PC-9 (cell line): ENCODE data around the gene KLK15. TPM values are rescaled to one million over a fixed set of nuclear protein-coding genes. Genes with fewer than 3 reads are reported as not detected.
A peak's percentile ranks its signal among the peaks of the same experiment; 100 is the strongest.
"Not testable (repeated sequence)": the region's sequence is repeated elsewhere in the genome, so short reads cannot be mapped to it uniquely, and the experiment has no call there.

ENCODE experiments used
- BruUV-seq: library from RNA; stranded (reverse); fragments of 400-500 nt; replicated peaks from 2 replicates; lab custom pipeline; 2021; lab: Mats Ljungman, UMichigan
- CTCF ChIA-PET: fragments of 300-600 bp; sonication (Branson Sonifier 250); formaldehyde crosslinking; loops from one replicate; lab custom pipeline; 2022; ENCODE audit warnings: antibody characterized with exemption; lab: Charles Lee
- POLR2A ChIA-PET: fragments of 300-600 bp; sonication (Branson Sonifier 250); formaldehyde crosslinking; loops from one replicate; lab custom pipeline; 2022; ENCODE audit warnings: antibody characterized with exemption; ENCODE audit not compliant: unreplicated experiment; lab: Charles Lee
- DNase-seq, 2 experiments: peaks; one replicate each; pipeline versions ENCODE4 v3.0.0 to v3.0.0-alpha.2; 2015 to 2022; ENCODE audit warnings: mixed read lengths in 1 of 2
- H2AFZ ChIP-seq: fragments of 200-600 bp; sonication (generic); 2 replicates; pipeline ENCODE4 v1.8.1; 2017; ENCODE audit warnings: antibody characterized with exemption
- H3F3A ChIP-seq: fragments of 200-600 bp; sonication (generic); 2 replicates; pipeline ENCODE4 v1.8.1; 2017; ENCODE audit warnings: antibody characterized with exemption, mild to moderate bottlenecking, low read depth; ENCODE audit not compliant: insufficient read depth
- H3K27ac ChIP-seq: fragments of 200-600 bp; sonication (generic); 2 replicates; pipeline ENCODE4 v1.6.1; 2016; ENCODE audit warnings: mixed run types
- H3K27me3 ChIP-seq: fragments of 200-600 bp; sonication (generic); 2 replicates; pipeline ENCODE4 v1.6.1; 2016; ENCODE audit warnings: low read depth, mixed run types; ENCODE audit not compliant: insufficient read depth
- H3K36me3 ChIP-seq: fragments of 200-600 bp; sonication (generic); 2 replicates; pipeline ENCODE4 v1.6.1; 2016; ENCODE audit warnings: low read depth, mixed run types
- H3K4me1 ChIP-seq: fragments of 200-600 bp; sonication (generic); replicated peaks from 2 replicates; pipeline ENCODE4 v1.6.1; 2016; ENCODE audit warnings: mixed run types; ENCODE audit not compliant: insufficient read depth
- H3K4me2 ChIP-seq: fragments of 200-600 bp; sonication (generic); 2 replicates; pipeline ENCODE4 v1.6.1; 2017; ENCODE audit warnings: mixed run types
- H3K4me3 ChIP-seq: fragments of 200-600 bp; sonication (generic); 2 replicates; pipeline ENCODE4 v1.6.1; 2016; ENCODE audit warnings: mixed run types
- H3K79me2 ChIP-seq: fragments of 200-600 bp; sonication (generic); 2 replicates; pipeline ENCODE4 v1.6.1; 2017; ENCODE audit warnings: low read depth, mixed run types
- H3K9me2 ChIP-seq: fragments of 200-600 bp; sonication (generic); 2 replicates; pipeline ENCODE4 v1.8.1; 2017; ENCODE audit warnings: mild to moderate bottlenecking; ENCODE audit not compliant: insufficient read depth
- H3K9me3 ChIP-seq: fragments of 200-600 bp; sonication (generic); 2 replicates; pipeline ENCODE4 v1.8.1; 2016; ENCODE audit warnings: low read depth; ENCODE audit not compliant: insufficient read depth
- H4K20me1 ChIP-seq: fragments of 200-600 bp; sonication (generic); 2 replicates; pipeline ENCODE4 v1.8.1; 2017; ENCODE audit not compliant: insufficient read depth
- CTCF ChIP-seq: fragments of 200-600 bp; sonication (generic); conservative IDR thresholded peaks from 2 replicates; pipeline ENCODE4 v1.6.1; 2017; ENCODE audit warnings: mixed run types, antibody characterized with exemption, mild to moderate bottlenecking, moderate library complexity
- EZH2 ChIP-seq: fragments of 200-600 bp; sonication (generic); IDR thresholded peaks from 2 replicates; pipeline ENCODE4 v1.8.0; 2017; ENCODE audit warnings: antibody characterized with exemption, low read depth
- intact Hi-C: fragments of 100-400 bp; cut with micrococcal nuclease; formaldehyde crosslinking; loops from one replicate; pipeline ENCODE4 v1.10.0; 2022; ENCODE audit not compliant: unreplicated experiment
- total RNA-seq: library from RNA; stranded (reverse); gene quantifications from 2 replicates; pipeline ENCODE4 v1.2.3, GENCODE V29; 2021

KLK15 gene
- total RNA-seq, 1 experiment from 2014 or later: not detected

GRCh38 chr19:50783848-50784152 is 49.6 kb downstream of the KLK15 start:
- H4K20me1 ChIP-seq, H2AFZ ChIP-seq, BruUV-seq, H3K9me2 ChIP-seq, POLR2A ChIA-PET, H3K27ac ChIP-seq, H3K36me3 ChIP-seq, H3F3A ChIP-seq, DNase-seq, H3K4me1 ChIP-seq, H3K4me2 ChIP-seq, H3K4me3 ChIP-seq, H3K9me3 ChIP-seq, H3K79me2 ChIP-seq: not testable (repeated sequence)
- peak; percentile 33; the same call in 1 of the 2 replicates for TF ChIP-seq CTCF
- peaks cover 52% of the 10 kb centered on the region for H3K27me3 ChIP-seq
- intact Hi-C loops: loop anchor here (1.0 to 5.0 kb wide), 5 partner anchors 78 to 427 kb away; no protein-coding TSS in a partner anchor
- CTCF ChIA-PET: interaction anchor here (0.5 to 0.7 kb wide), 3 partner anchors 149 to 323 kb away, joined by 3 to 21 read pairs (median 18); no protein-coding TSS in a partner anchor

- Histone ChIP-seq H3K9me3 (no peaks in the 10 kb centered on the region), H3K4me1 (no peaks in the 10 kb centered on the region), H3K9me2 (no peaks in the 10 kb centered on the region), H3K79me2 (no peaks in the 10 kb centered on the region), H3K36me3 (no peaks in the 10 kb centered on the region), H3K27me3 (peaks cover 70% of the 10 kb centered on the region), H2AFZ (no peak overlapping the region), H3K27ac (no peak overlapping the region), H3K4me2 (no peak overlapping the region), H4K20me1 (no peaks in the 10 kb centered on the region), H3K4me3 (no peak overlapping the region), H3F3A (no peaks in the 10 kb centered on the region; the same call in 1 of the 2 replicates)
- ChIA-PET POLR2A (interaction anchor here (0.6 kb wide), 1 partner anchor 270 kb away, joined by 4 read pairs; the partner anchor contains the start of gene JOSD2), CTCF (interaction anchor here (0.7 to 1.6 kb wide), 3 partner anchors 19 to 243 kb away, joined by 3 to 6 read pairs (median 3); no protein-coding TSS in a partner anchor)
- TF ChIP-seq CTCF: no peak
- no peak for TF ChIP-seq EZH2
- no peak for DNase-seq
- intact Hi-C loops: loop anchor here (5.0 kb wide), 2 partner anchors 244 to 316 kb away; no protein-coding TSS in a partner anchor
- no TSS peak for BruUV-seq
Observed at GRCh38 chr19:50780753-50781435, 52.5 kb downstream of the KLK15 start.

- ChIA-PET CTCF (interaction anchor here (0.6 to 1.6 kb wide), 3 partner anchors 74 to 815 kb away, joined by 3 to 4 read pairs (median 3); no protein-coding TSS in a partner anchor), POLR2A (no interaction called here)
- Histone ChIP-seq H3K27ac (no peak overlapping the region), H3K4me3 (no peak overlapping the region), H3K4me1 (no peaks in the 10 kb centered on the region), H3K79me2 (no peaks in the 10 kb centered on the region), H2AFZ (no peak overlapping the region), H3F3A (no peaks in the 10 kb centered on the region; the same call in 1 of the 2 replicates), H3K9me3 (no peaks in the 10 kb centered on the region), H4K20me1 (no peaks in the 10 kb centered on the region), H3K36me3 (no peaks in the 10 kb centered on the region), H3K9me2 (no peaks in the 10 kb centered on the region), H3K4me2 (no peak overlapping the region), H3K27me3 (peaks cover 72% of the 10 kb centered on the region)
- BruUV-seq: no TSS peak
- DNase-seq: no peak
- intact Hi-C loops: loop anchor here (5.0 kb wide), 2 partner anchors 242 to 318 kb away; no protein-coding TSS in a partner anchor
- TF ChIP-seq EZH2 (no peak), CTCF (no peak)
Observed at GRCh38 chr19:50779504-50780457, 53.6 kb downstream of the KLK15 start.
